Loucy (cell line): ENCODE data around the gene SH3BP1.

Experiments used
- H2AFZ ChIP-seq: fragments of 200-600 bp; sonication (generic); 2 replicates; pipeline ENCODE4 v1.6.0; 2016; ENCODE audit warnings: antibody characterized with exemption, mild to moderate bottlenecking, low read length, moderate library complexity
- H3F3A ChIP-seq: fragments of 200-600 bp; 2 replicates; pipeline ENCODE4 v1.6.0; 2016; ENCODE audit warnings: antibody characterized with exemption, low read depth, mild to moderate bottlenecking
- H3K27me3 ChIP-seq: fragments of 200-600 bp; sonication (generic); 2 replicates; pipeline ENCODE4 v1.6.1; 2014; ENCODE audit warnings: low read length, mild to moderate bottlenecking; ENCODE audit not compliant: insufficient read depth, poor library complexity, severe bottlenecking
- H3K36me3 ChIP-seq: fragments of 200-600 bp; sonication (generic); 2 replicates; pipeline ENCODE4 v1.6.1; 2016; ENCODE audit warnings: low read length; ENCODE audit not compliant: insufficient read depth
- H3K4me1 ChIP-seq: fragments of 200-600 bp; sonication (generic); 2 replicates; pipeline ENCODE4 v1.5.1; 2014; ENCODE audit warnings: low read length, mild to moderate bottlenecking; ENCODE audit not compliant: insufficient read depth, poor library complexity, severe bottlenecking
- H3K4me2 ChIP-seq: fragments of 200-600 bp; sonication (generic); 2 replicates; pipeline ENCODE4 v1.6.0; 2014; ENCODE audit warnings: antibody characterized with exemption, low read length, low read depth, mild to moderate bottlenecking; ENCODE audit not compliant: poor library complexity, severe bottlenecking
- H3K4me3 ChIP-seq: fragments of 200-600 bp; sonication (generic); 2 replicates; pipeline ENCODE4 v1.5.1; 2014; ENCODE audit warnings: low read length, mild to moderate bottlenecking, mixed read lengths; ENCODE audit not compliant: poor library complexity, severe bottlenecking
- H3K79me2 ChIP-seq: fragments of 200-600 bp; sonication (generic); 2 replicates; pipeline ENCODE4 v1.6.1; 2014; ENCODE audit warnings: low read length; ENCODE audit not compliant: insufficient read depth
- H3K9ac ChIP-seq: fragments of 200-600 bp; sonication (generic); 2 replicates; pipeline ENCODE4 v1.6.0; 2014; ENCODE audit warnings: mild to moderate bottlenecking, low read depth, low read length, moderate library complexity; ENCODE audit not compliant: poor library complexity, severe bottlenecking
- H3K9me2 ChIP-seq: fragments of 200-600 bp; sonication (generic); replicated peaks from 2 replicates; pipeline ENCODE4 v1.6.1; 2016; ENCODE audit warnings: low read depth, low read length, mixed read lengths
- H3K9me3 ChIP-seq: fragments of 200-600 bp; sonication (generic); 2 replicates; pipeline ENCODE4 v1.6.1; 2014; ENCODE audit warnings: mild to moderate bottlenecking, antibody characterized with exemption, low read length, low read depth; ENCODE audit not compliant: insufficient read depth
- H4K20me1 ChIP-seq: fragments of 200-600 bp; sonication (generic); 2 replicates; pipeline ENCODE4 v1.6.0; 2014; ENCODE audit warnings: antibody characterized with exemption, low read length, mild to moderate bottlenecking; ENCODE audit not compliant: insufficient read depth, poor library complexity, severe bottlenecking
- CTCF ChIP-seq: fragments of 200-600 bp; sonication (generic); conservative IDR thresholded peaks from 2 replicates; pipeline ENCODE4 v1.5.1; 2014; ENCODE audit warnings: mild to moderate bottlenecking, antibody characterized with exemption, low read length
- EZH2phosphoT487 ChIP-seq: fragments of 200-600 bp; IDR thresholded peaks from 2 replicates; pipeline ENCODE4 v1.6.1; 2018; ENCODE audit warnings: antibody characterized with exemption, mild to moderate bottlenecking, moderate library complexity, borderline replicate concordance

Gene SH3BP1

GRCh38 chr22:37676736-37677492 is 37.4 kb downstream of the SH3BP1 start:
- H3K36me3 ChIP-seq = peaks cover 14% of the 10 kb centered on the region; the same call in 1 of the 2 replicates
- H3K27me3 ChIP-seq = no peaks in the 10 kb centered on the region
- H3K79me2 ChIP-seq = peaks cover 61% of the 10 kb centered on the region
- H3K4me3 ChIP-seq = peak overlapping the region; percentile 86
- no peaks in the 10 kb centered on the region for H3K9me2 ChIP-seq
- no peaks in the 10 kb centered on the region for H3K9me3 ChIP-seq
- TF ChIP-seq CTCF (no peak), EZH2phosphoT487 (no peak)
- H4K20me1 ChIP-seq = peaks cover 14% of the 10 kb centered on the region
- H3F3A ChIP-seq = peaks cover 17% of the 10 kb centered on the region; the same call in 1 of the 2 replicates
- H3K4me2 ChIP-seq = peak overlapping the region; percentile 89
- peaks cover 36% of the 10 kb centered on the region for H3K4me1 ChIP-seq
- H3K9ac ChIP-seq = peak overlapping the region; percentile 99
- no peak overlapping the region for H2AFZ ChIP-seq

GRCh38 chr22:37677493-37677974 is 38.1 kb downstream of the SH3BP1 start:
- peaks cover 14% of the 10 kb centered on the region for H4K20me1 ChIP-seq
- no peaks in the 10 kb centered on the region for H3K27me3 ChIP-seq
- no peak overlapping the region for H2AFZ ChIP-seq
- TF ChIP-seq EZH2phosphoT487 = no peak
- no peak for TF ChIP-seq CTCF
- H3K4me1 ChIP-seq = peaks cover 30% of the 10 kb centered on the region
- H3F3A ChIP-seq = peaks cover 17% of the 10 kb centered on the region; the same call in 1 of the 2 replicates
- peaks cover 57% of the 10 kb centered on the region for H3K79me2 ChIP-seq
- H3K4me2 ChIP-seq = peak overlapping the region; percentile 89
- H3K9me2 ChIP-seq = no peaks in the 10 kb centered on the region
- peak overlapping the region; percentile 50 for H3K9ac ChIP-seq
- H3K4me3 ChIP-seq = peak overlapping the region; percentile 86
- no peaks in the 10 kb centered on the region for H3K9me3 ChIP-seq
- H3K36me3 ChIP-seq = peaks cover 14% of the 10 kb centered on the region; the same call in 1 of the 2 replicates

- H3K4me1 ChIP-seq = peaks cover 22% of the 10 kb centered on the region
- H2AFZ ChIP-seq = no peak overlapping the region
- H3K79me2 ChIP-seq = peaks cover 50% of the 10 kb centered on the region
- H3K27me3 ChIP-seq = no peaks in the 10 kb centered on the region
- H3K9ac ChIP-seq = peak overlapping the region; percentile 50
- H3K9me2 ChIP-seq = no peaks in the 10 kb centered on the region
- peaks cover 14% of the 10 kb centered on the region for H4K20me1 ChIP-seq
- TF ChIP-seq CTCF (no peak), EZH2phosphoT487 (no peak)
- H3K4me2 ChIP-seq = peak overlapping the region; percentile 89
- peaks cover 17% of the 10 kb centered on the region; the same call in 1 of the 2 replicates for H3F3A ChIP-seq
- peaks cover 14% of the 10 kb centered on the region; the same call in 1 of the 2 replicates for H3K36me3 ChIP-seq
- peak overlapping the region; percentile 86 for H3K4me3 ChIP-seq
- H3K9me3 ChIP-seq = no peaks in the 10 kb centered on the region
Observed at GRCh38 chr22:37678372-37678771, 38.9 kb downstream of the SH3BP1 start.
